HEK293 (cell line): Measurements from ENCODE around the gene ZNF672.

Experiments used
- GFI1B ChIP-seq: fragments of 450-650 bp; formaldehyde crosslinking; IDR thresholded peaks from 2 replicates; pipeline ENCODE4 v1.5.1; 2016; ENCODE audit warnings: missing biosample characterization, missing genetic modification characterization
- ZBTB1 ChIP-seq: fragments of 450-650 bp; formaldehyde crosslinking; IDR thresholded peaks from 2 replicates; pipeline ENCODE4 v1.5.1; 2016; ENCODE audit warnings: missing biosample characterization, missing genetic modification characterization
- ZBTB8A ChIP-seq: fragments of 450-650 bp; formaldehyde crosslinking; IDR thresholded peaks from 2 replicates; pipeline ENCODE4 v1.5.1; 2016; ENCODE audit warnings: missing biosample characterization, missing genetic modification characterization
- ZFP69B ChIP-seq: fragments of 450-650 bp; formaldehyde crosslinking; IDR thresholded peaks from 2 replicates; pipeline ENCODE4 v1.5.1; 2016; ENCODE audit warnings: missing biosample characterization, missing genetic modification characterization
- ZNF132 ChIP-seq: fragments of 450-650 bp; formaldehyde crosslinking; IDR thresholded peaks from 2 replicates; pipeline ENCODE4 v1.5.1; 2017; ENCODE audit warnings: missing biosample characterization, missing genetic modification characterization, borderline replicate concordance
- ZNF555 ChIP-seq: fragments of 450-650 bp; formaldehyde crosslinking; conservative IDR thresholded peaks from 2 replicates; pipeline ENCODE4 v1.5.1; 2017; ENCODE audit warnings: missing biosample characterization, mild to moderate bottlenecking, missing genetic modification characterization, inconsistent platforms
- ZNF629 ChIP-seq: fragments of 450-650 bp; formaldehyde crosslinking; IDR thresholded peaks from 2 replicates; pipeline ENCODE4 v1.5.1; 2017; ENCODE audit warnings: missing biosample characterization, missing genetic modification characterization
- ZNF830 ChIP-seq: fragments of 450-650 bp; IDR thresholded peaks from 2 replicates; pipeline ENCODE4 v1.5.0; 2018; ENCODE audit warnings: missing biosample characterization, missing genetic modification characterization, low read depth, mild to moderate bottlenecking, moderate library complexity
- TF ChIP-seq, protein P1 (sequence below): fragments of 450-650 bp; formaldehyde crosslinking; IDR thresholded peaks from 2 replicates; pipeline ENCODE4 v1.5.1; 2016; ENCODE audit warnings: missing biosample characterization, missing genetic modification characterization
- TF ChIP-seq, protein P2 (sequence below): fragments of 450-650 bp; formaldehyde crosslinking; IDR thresholded peaks from 2 replicates; pipeline ENCODE4 v1.5.1; 2016; ENCODE audit warnings: missing biosample characterization, missing genetic modification characterization, borderline replicate concordance
- TF ChIP-seq, protein P3 (sequence below): fragments of 450-650 bp; formaldehyde crosslinking; IDR thresholded peaks from 2 replicates; pipeline ENCODE4 v1.5.1; 2016; ENCODE audit warnings: missing biosample characterization, missing genetic modification characterization
- TF ChIP-seq, protein P4 (sequence below): fragments of 450-650 bp; formaldehyde crosslinking; IDR thresholded peaks from 2 replicates; pipeline ENCODE4 v1.5.1; 2017; ENCODE audit warnings: missing biosample characterization, missing genetic modification characterization

- TF ChIP-seq, protein P1, sequence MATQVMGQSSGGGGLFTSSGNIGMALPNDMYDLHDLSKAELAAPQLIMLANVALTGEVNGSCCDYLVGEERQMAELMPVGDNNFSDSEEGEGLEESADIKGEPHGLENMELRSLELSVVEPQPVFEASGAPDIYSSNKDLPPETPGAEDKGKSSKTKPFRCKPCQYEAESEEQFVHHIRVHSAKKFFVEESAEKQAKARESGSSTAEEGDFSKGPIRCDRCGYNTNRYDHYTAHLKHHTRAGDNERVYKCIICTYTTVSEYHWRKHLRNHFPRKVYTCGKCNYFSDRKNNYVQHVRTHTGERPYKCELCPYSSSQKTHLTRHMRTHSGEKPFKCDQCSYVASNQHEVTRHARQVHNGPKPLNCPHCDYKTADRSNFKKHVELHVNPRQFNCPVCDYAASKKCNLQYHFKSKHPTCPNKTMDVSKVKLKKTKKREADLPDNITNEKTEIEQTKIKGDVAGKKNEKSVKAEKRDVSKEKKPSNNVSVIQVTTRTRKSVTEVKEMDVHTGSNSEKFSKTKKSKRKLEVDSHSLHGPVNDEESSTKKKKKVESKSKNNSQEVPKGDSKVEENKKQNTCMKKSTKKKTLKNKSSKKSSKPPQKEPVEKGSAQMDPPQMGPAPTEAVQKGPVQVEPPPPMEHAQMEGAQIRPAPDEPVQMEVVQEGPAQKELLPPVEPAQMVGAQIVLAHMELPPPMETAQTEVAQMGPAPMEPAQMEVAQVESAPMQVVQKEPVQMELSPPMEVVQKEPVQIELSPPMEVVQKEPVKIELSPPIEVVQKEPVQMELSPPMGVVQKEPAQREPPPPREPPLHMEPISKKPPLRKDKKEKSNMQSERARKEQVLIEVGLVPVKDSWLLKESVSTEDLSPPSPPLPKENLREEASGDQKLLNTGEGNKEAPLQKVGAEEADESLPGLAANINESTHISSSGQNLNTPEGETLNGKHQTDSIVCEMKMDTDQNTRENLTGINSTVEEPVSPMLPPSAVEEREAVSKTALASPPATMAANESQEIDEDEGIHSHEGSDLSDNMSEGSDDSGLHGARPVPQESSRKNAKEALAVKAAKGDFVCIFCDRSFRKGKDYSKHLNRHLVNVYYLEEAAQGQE = no peak
- TF ChIP-seq ZNF830 = no peak
- no peak for TF ChIP-seq ZBTB1 (tag by site-specific recombination)
- TF ChIP-seq, protein P2, sequence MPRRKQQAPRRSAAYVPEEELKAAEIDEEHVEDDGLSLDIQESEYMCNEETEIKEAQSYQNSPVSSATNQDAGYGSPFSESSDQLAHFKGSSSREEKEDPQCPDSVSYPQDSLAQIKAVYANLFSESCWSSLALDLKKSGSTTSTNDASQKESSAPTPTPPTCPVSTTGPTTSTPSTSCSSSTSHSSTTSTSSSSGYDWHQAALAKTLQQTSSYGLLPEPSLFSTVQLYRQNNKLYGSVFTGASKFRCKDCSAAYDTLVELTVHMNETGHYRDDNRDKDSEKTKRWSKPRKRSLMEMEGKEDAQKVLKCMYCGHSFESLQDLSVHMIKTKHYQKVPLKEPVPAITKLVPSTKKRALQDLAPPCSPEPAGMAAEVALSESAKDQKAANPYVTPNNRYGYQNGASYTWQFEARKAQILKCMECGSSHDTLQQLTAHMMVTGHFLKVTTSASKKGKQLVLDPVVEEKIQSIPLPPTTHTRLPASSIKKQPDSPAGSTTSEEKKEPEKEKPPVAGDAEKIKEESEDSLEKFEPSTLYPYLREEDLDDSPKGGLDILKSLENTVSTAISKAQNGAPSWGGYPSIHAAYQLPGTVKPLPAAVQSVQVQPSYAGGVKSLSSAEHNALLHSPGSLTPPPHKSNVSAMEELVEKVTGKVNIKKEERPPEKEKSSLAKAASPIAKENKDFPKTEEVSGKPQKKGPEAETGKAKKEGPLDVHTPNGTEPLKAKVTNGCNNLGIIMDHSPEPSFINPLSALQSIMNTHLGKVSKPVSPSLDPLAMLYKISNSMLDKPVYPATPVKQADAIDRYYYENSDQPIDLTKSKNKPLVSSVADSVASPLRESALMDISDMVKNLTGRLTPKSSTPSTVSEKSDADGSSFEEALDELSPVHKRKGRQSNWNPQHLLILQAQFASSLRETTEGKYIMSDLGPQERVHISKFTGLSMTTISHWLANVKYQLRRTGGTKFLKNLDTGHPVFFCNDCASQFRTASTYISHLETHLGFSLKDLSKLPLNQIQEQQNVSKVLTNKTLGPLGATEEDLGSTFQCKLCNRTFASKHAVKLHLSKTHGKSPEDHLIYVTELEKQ (tag by site-specific recombination) = no peak
- TF ChIP-seq, protein P3, sequence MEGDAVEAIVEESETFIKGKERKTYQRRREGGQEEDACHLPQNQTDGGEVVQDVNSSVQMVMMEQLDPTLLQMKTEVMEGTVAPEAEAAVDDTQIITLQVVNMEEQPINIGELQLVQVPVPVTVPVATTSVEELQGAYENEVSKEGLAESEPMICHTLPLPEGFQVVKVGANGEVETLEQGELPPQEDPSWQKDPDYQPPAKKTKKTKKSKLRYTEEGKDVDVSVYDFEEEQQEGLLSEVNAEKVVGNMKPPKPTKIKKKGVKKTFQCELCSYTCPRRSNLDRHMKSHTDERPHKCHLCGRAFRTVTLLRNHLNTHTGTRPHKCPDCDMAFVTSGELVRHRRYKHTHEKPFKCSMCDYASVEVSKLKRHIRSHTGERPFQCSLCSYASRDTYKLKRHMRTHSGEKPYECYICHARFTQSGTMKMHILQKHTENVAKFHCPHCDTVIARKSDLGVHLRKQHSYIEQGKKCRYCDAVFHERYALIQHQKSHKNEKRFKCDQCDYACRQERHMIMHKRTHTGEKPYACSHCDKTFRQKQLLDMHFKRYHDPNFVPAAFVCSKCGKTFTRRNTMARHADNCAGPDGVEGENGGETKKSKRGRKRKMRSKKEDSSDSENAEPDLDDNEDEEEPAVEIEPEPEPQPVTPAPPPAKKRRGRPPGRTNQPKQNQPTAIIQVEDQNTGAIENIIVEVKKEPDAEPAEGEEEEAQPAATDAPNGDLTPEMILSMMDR (tag by site-specific recombination) = no peak
- no peak for TF ChIP-seq GFI1B (tag by site-specific recombination)
- TF ChIP-seq ZNF132 (tag by site-specific recombination) = no peak
- TF ChIP-seq ZFP69B (tag by site-specific recombination) = no peak
- no peak for TF ChIP-seq ZNF629 (tag by site-specific recombination)
- no peak for TF ChIP-seq ZNF555
- TF ChIP-seq, protein P4, sequence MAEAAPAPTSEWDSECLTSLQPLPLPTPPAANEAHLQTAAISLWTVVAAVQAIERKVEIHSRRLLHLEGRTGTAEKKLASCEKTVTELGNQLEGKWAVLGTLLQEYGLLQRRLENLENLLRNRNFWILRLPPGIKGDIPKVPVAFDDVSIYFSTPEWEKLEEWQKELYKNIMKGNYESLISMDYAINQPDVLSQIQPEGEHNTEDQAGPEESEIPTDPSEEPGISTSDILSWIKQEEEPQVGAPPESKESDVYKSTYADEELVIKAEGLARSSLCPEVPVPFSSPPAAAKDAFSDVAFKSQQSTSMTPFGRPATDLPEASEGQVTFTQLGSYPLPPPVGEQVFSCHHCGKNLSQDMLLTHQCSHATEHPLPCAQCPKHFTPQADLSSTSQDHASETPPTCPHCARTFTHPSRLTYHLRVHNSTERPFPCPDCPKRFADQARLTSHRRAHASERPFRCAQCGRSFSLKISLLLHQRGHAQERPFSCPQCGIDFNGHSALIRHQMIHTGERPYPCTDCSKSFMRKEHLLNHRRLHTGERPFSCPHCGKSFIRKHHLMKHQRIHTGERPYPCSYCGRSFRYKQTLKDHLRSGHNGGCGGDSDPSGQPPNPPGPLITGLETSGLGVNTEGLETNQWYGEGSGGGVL (tag by site-specific recombination) = no peak
- no peak for TF ChIP-seq ZBTB8A (tag by site-specific recombination)
Measured at GRCh38 chr1:248855580-248855979, 17.6 kb downstream of the ZNF672 start.
